Placental pericyte (primary cell): ENCODE results near the gene TBC1D24. TPM values are rescaled to one million over a fixed set of nuclear protein-coding genes. Genes with fewer than 3 reads are reported as not detected.

Experiments
- small RNA-seq: library from RNA; depleted of rRNA; stranded (forward); fragments of <200 nt; gene quantifications from one replicate; pipeline ENCODE3, GENCODE V24; 2012; ENCODE audit warnings: low replicate concordance
- total RNA-seq: library from RNA; depleted of rRNA; stranded (reverse); fragments of >200 nt; gene quantifications from 2 replicates; pipeline ENCODE4 v1.2.3, GENCODE V29; 2012

The TBC1D24 gene
- 22.8 and 22.9 TPM in 2 replicates for total RNA-seq

DNA sequence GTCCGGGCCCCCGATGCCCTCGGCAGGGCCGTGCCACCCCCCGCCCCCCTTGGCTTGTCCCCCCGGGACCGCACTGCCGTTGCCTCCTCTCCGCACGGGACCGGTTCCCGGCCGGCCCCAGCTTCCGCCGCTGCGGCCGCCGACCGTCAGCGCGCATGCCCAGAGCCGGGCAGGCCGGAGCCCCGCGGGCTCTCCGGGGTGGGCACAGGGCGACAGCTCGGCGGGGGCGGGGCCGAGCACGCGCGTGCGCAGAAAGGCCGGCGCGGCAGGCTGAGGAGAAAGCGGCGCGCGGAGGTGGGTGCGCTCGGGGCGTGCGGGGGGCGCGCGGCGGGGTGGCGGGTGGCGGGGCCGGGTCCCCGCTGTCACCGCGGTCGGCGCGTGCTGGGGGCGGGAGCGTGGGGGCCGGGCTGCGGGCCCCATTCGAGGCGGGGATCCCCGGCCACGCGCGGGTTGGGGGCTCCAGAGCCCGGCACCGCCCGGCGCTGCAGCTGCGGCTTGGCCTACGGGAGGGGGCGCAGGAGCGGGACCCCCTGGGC lies at the start of gene TBC1D24:
Gene TBC1D24 (plus strand): TSS at position 251 of the 536 bp plus-strand sequence. CDS start 21,022 bp downstream, outside the sequence.

DNA sequence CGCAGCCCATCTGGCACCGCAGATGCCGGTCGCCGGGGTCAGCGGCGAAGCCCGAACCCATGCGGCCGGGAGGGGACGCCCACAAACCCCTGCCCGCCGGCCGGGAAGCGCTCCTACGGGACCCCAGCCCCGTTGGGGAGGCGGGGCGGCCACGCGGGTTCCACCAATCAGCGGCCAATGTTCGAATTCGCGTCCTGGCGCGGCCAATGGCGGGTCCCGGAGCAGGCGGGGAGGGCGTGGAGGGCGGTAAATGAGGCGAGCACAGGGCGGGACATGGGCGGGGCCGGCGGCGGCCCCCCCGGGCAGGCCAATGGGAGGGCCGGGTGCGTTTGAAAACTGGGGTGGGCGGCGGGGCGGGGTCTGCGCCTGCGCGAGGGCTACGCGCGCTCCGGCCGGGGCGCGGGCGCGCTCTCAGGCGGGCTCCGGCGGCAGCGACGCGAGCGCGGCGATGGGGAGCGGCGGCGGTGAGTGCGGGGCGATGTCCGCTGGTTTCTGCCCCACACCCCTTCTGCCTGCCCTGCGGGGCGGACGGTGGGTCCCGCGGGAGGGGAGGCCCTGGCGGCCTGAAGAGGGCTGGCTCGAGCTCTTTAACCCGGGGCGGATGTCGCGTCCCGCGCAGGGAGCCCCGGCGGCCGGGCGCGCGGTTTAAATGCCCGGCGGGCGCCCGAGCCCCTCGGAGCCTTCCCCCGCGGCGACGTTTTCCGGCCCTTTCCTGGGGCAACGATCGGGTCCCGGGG lies 45.7 kb upstream of the TBC1D24 start, which contains the start of gene CCNF:
Gene CCNF (plus strand): TSS at position 414 of the 737 bp plus-strand sequence. CDS start 35 bp downstream, at position 449.

DNA sequence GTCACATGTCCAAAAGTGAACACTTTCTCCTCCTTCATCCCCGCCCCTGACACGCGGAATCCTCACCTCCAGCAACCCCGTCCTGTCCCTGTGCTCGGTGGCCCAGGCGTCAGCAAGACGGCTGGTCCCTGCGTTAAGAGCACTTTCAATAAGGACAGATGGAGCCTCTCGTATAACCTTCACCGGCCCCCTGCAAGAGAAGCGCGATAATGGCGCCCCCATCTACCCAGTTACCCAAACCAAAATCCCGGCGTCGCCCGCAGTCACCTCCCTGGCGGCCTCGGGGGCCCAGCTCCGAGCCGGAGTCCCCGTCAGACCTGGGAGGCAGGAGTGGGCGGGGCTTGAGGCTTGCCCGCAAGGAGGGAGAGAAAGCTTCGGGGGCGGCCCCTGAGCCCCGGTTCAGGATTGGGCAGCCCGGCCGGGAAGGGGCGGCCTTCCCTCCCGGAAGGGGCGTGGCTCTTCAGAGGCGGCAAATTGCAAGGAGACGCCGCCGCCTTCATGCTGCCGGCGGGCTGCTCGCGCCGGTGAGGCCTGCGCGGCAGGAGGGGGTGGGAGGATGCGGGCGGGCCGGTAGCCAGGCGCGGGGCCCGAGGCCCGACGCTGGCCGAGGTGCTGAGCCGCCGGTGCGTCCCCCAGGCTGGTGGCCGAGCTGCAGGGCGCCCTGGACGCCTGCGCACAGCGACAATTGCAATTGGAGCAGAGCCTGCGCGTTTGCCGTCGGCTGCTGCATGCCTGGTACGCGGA lies 15.1 kb upstream of the TBC1D24 start, which contains the start of gene TEDC2:
Gene TEDC2 (plus strand): TSS at position 463 of the 744 bp plus-strand sequence. CDS start 36 bp downstream, at position 499.

DNA sequence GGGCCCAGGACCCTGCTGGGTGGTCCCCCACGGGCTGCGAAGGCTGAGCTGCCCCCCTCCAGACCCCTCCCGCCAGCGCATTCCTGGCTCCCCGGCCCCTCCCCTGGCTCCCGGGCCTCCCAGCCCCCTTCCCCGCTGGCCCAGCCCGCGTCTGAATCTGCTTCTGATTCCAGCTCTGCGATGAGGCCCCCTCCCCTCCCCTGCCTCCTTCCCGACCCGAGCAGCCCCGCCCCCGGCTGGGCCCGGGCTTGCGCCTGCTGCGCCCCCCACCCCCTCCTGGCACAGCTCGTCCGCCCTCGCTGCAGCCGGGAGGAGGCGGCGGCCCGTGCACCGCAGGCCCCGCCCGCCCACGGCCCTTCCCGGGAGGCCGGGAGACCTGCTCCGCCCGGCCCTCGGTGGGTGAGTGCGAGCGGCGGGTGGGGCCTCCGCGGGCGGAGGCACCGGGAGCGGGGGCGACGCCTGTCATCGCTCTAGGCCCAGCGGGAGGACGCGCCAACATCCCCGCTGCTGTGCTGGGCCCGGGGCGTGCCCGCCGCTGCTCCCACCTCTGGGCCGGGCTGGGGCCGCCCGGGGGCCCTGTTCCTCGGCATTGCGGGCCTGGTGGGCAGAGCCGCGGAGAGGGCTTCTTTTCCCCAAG lies 3.8 kb upstream of the TBC1D24 start, which contains the start of gene NTN3:
Gene NTN3 (plus strand): TSS at position 282 of the 637 bp plus-strand sequence. CDS start 405 bp downstream, outside the sequence.

GRCh38 chr16:2513405-2514332 lies 38.7 kb downstream of the TBC1D24 start, which contains the start of gene ATP6V0C:
TSS of gene ATP6V0C (plus strand) at chr16:2513952. CDS start at chr16:2514104, 152 bp downstream.

DNA sequence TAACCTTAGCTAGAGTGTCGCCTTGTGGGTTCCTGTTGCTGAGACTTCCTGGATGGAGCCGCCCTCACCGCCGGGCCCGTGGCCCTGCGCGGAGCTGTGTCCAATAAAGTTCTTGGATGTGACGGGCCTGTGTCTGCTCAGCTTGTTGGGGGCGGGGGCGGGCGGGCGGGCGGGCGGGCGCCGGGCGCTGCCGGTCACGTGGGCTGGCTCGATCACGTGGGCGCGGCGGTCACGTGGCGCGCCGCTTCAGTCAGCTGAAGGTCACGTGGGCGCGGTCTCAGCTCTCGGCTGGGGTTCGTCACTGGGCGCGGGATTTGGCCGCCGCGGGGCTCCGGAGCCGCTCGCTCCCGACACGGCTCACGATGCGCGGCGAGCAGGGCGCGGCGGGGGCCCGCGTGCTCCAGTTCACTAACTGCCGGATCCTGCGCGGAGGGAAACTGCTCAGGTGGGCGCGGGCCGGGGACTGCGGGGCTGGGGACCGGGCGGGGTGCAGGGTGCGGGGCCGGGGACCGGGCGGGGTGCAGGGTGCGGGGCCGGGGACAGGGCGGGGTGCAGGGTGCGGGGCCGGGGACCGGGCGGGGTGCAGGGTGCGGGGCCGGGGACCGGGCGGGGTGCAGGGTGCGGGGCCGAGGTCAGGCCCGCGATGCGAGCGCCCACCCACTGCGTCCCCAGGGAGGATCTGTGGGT lies 45.3 kb downstream of the TBC1D24 start, which contains the start of gene AMDHD2:
Gene AMDHD2 (plus strand): TSS at position 275 of the 687 bp plus-strand sequence. CDS start 88 bp downstream, at position 363.

GRCh38 chr16:2531371-2531695 lies 56.4 kb downstream of the TBC1D24 start, which contains the start of gene CEMP1:
TSS of gene CEMP1 (minus strand) at chr16:2531408. CDS start at chr16:2531073, 335 bp downstream.

GRCh38 chr16:2537451-2538379 lies 62.8 kb downstream of the TBC1D24 start, which contains the start of gene PDPK1:
TSS of gene PDPK1 (plus strand) at chr16:2538021. CDS start at chr16:2538113, 92 bp downstream.

Small RNA genes lying within 50 kb of the gene (small RNA-seq; reads per million reads assigned to genes)
- gene AC093525.1 (not detected), gene MIR3178 (not detected), gene MIR6768 (0.62 reads per million, percentile 26 among the genes with 10 or more reads in this experiment)

Other genes with a start within 250 kb of the TBC1D24 start
- gene DNASE1L2, start 238.7 kb upstream of the TBC1D24 start, total RNA-seq, result 0.86 and 1.1 TPM in 2 replicates
- 37.9 and 42.7 TPM in 2 replicates for gene ECI1, start 223.5 kb upstream of the TBC1D24 start, total RNA-seq
- gene RNPS1, start 207.0 kb upstream of the TBC1D24 start, total RNA-seq, result 103 and 122 TPM in 2 replicates
- 0.72 and 3.5 TPM in 2 replicates for gene ABCA3, start 134.4 kb upstream of the TBC1D24 start, total RNA-seq
- 4.6 and 69.6 TPM in 2 replicates for gene CCNF, start 45.7 kb upstream of the TBC1D24 start, total RNA-seq
- gene TEDC2, start 15.0 kb upstream of the TBC1D24 start, total RNA-seq, result 1.3 and 28.8 TPM in 2 replicates
- gene NTN3, start 3.8 kb upstream of the TBC1D24 start, total RNA-seq, result 0.14 and 0.22 TPM in 2 replicates
- 41.7 and 68.3 TPM in 2 replicates for gene ATP6V0C, start 38.8 kb downstream of the TBC1D24 start, total RNA-seq
- 57.6 and 78.8 TPM in 2 replicates for gene AMDHD2, start 45.2 kb downstream of the TBC1D24 start, total RNA-seq
- not detected in 2 replicates for gene CEMP1, start 56.3 kb downstream of the TBC1D24 start, total RNA-seq
- gene PDPK1, start 62.9 kb downstream of the TBC1D24 start, total RNA-seq, result 19.9 and 34.6 TPM in 2 replicates
- 32.8 and 45.2 TPM in 2 replicates for gene KCTD5, start 207.4 kb downstream of the TBC1D24 start, total RNA-seq
- 0.57 and 0.66 TPM in 2 replicates for gene PRSS27, start 245.1 kb downstream of the TBC1D24 start, total RNA-seq